ENCODE measurements around the gene RADIL. TPM values are rescaled to one million over a fixed set of nuclear protein-coding genes. Genes with fewer than 3 reads are reported as not detected.

Gene RADIL
- total and polyA plus RNA-seq, 2 of the 13 experiments (the other 11 are each of a cell fraction or from before 2014, with no cell fraction given) = 0.05 to 0.09 TPM

DNA sequence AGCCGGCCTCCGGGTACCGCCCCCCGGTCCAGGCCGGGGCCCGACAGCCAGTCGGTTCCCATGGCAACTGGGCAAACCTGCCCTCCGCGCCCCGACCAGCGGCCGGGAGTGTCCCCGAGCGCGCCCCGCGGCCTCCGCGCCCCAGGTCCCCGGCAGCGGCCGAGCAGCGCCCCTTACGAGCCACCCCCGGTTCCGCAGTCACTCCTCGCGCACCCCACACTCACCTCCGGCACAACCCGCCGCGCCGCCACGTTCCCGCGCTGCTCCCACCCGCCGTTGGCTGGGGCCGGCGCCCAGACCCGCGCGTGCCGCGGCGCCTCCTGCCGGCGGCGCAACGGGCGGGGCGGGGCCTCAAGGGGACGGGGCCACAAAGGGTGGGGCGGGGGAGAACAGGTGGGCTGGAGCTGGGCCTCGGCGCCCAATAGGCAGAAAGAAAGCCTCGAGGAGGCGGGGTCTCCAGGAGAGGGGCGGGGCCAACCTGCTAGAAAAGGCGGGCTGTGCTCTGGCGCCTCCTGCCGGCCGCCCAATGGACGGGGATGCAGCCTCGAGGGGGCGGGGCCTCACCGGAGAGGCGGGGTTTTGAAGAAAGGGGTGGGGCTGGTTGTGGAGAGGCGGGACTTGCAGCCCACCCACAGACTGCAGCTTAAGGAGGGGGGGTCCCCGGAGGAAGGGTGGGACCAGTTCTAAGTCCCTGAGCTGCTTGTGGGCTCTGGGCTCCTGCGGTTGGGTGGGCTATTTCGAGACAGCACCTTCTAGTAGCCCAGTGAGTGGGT is at the start of gene RADIL (continued):
- TF ChIP-seq ZNF678 (CRISPR knock-in tag; IDR thresholded peaks at IDR 0.05) (no peak), GATA4 (IDR thresholded peaks at IDR 0.05; ENCODE audit: borderline replicate concordance, low read depth) (no peak), IRF2 (CRISPR knock-in tag; IDR thresholded peaks at IDR 0.05) (0 out of 2 replicates have a peak, but pooled peaks have one; percentile 29), NR2F6 (IDR thresholded peaks at IDR 0.05) (no peak), NR2F6 (CRISPR knock-in tag; IDR thresholded peaks at IDR 0.05) (no peak), ASH2L (IDR thresholded peaks at IDR 0.05; ENCODE audit: insufficient read length, low read depth, low read length) (peak; percentile 19), SKIL (CRISPR knock-in tag; IDR thresholded peaks at IDR 0.05; ENCODE audit: borderline replicate concordance) (no peak), ONECUT2 (CRISPR knock-in tag; IDR thresholded peaks at IDR 0.05) (no peak), MBNL3 (CRISPR knock-in tag; conservative IDR thresholded peaks at IDR 0.05) (no peak), ZMYM2 (CRISPR knock-in tag; IDR thresholded peaks at IDR 0.05) (no peak), ZBTB20 (CRISPR knock-in tag; IDR thresholded peaks at IDR 0.05; ENCODE audit: borderline replicate concordance, low read depth) (no peak), ZNF761 (CRISPR knock-in tag; conservative IDR thresholded peaks at IDR 0.05) (no peak), ZBTB3 (CRISPR knock-in tag; IDR thresholded peaks at IDR 0.05; ENCODE audit: borderline replicate concordance, low read depth) (no peak), TBP (CRISPR knock-in tag; IDR thresholded peaks at IDR 0.05) (no peak), IKZF1 (IDR thresholded peaks at IDR 0.05) (no peak), ZNF34 (CRISPR knock-in tag; IDR thresholded peaks at IDR 0.05; ENCODE audit: borderline replicate concordance) (no peak), FIP1L1 (IDR thresholded peaks at IDR 0.05; ENCODE audit: borderline replicate concordance, insufficient read depth, low read depth, low read length) (no peak), RFX3 (CRISPR knock-in tag; IDR thresholded peaks at IDR 0.05) (peak; percentile 29; the same call in 1 of the 2 replicates), FOSL2 (CRISPR knock-in tag; IDR thresholded peaks at IDR 0.05) (no peak), XBP1 (CRISPR knock-in tag; IDR thresholded peaks at IDR 0.05) (no peak), ZNF672 (CRISPR knock-in tag; IDR thresholded peaks at IDR 0.05) (no peak), TGIF2 (CRISPR knock-in tag; IDR thresholded peaks at IDR 0.05) (no peak), ZNF530 (CRISPR knock-in tag; IDR thresholded peaks at IDR 0.05; ENCODE audit: low read depth) (no peak)
- TF ChIP-seq, protein P1, sequence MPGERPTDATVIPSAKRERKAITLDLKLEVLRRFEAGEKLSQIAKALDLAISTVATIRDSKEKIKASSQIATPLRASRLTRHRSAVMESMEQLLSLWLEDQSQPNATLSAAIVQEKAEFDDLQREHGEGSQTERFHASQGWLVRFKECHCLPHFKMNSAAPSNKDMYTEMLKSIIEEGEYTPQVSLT (CRISPR knock-in tag; IDR thresholded peaks at IDR 0.05; ENCODE audit: borderline replicate concordance, low read depth) = no peak
- TF ChIP-seq, protein P2, sequence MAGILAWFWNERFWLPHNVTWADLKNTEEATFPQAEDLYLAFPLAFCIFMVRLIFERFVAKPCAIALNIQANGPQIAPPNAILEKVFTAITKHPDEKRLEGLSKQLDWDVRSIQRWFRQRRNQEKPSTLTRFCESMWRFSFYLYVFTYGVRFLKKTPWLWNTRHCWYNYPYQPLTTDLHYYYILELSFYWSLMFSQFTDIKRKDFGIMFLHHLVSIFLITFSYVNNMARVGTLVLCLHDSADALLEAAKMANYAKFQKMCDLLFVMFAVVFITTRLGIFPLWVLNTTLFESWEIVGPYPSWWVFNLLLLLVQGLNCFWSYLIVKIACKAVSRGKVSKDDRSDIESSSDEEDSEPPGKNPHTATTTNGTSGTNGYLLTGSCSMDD (CRISPR knock-in tag; IDR thresholded peaks at IDR 0.05) = no peak
- TF ChIP-seq, protein P3, sequence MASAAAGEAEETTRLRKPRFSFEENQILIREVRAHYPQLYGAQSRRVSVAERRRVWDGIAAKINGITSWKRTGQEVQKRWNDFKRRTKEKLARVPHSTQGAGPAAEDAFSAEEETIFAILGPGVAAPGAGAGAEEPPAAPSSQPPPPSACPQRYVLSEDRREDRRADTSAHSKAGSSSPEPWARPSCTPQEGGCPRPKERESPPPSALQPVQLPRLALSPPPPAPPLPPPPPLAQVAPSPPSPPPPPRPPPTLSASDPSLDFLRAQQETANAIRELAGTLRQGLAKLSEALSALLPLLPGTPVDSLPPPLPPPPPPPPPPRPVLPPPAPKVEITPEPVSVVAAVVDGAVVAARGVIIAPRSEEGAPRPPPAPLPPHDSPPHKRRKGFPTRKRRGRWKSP (CRISPR knock-in tag; IDR thresholded peaks at IDR 0.05) = no peak
- TF ChIP-seq, protein P4, sequence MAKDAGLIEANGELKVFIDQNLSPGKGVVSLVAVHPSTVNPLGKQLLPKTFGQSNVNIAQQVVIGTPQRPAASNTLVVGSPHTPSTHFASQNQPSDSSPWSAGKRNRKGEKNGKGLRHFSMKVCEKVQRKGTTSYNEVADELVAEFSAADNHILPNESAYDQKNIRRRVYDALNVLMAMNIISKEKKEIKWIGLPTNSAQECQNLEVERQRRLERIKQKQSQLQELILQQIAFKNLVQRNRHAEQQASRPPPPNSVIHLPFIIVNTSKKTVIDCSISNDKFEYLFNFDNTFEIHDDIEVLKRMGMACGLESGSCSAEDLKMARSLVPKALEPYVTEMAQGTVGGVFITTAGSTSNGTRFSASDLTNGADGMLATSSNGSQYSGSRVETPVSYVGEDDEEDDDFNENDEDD (CRISPR knock-in tag; IDR thresholded peaks at IDR 0.05; ENCODE audit: borderline replicate concordance) = peak; percentile 67; the same call in 1 of the 2 replicates
